Naive thymus-derived CD4-positive, alpha-beta T cell (primary cell): ENCODE measurements around the gene APELA. TPM values are rescaled to one million over a fixed set of nuclear protein-coding genes. Genes with fewer than 3 reads are reported as not detected.
"Not testable (repeated sequence)": the region's sequence is repeated elsewhere in the genome, so short reads cannot be mapped to it uniquely, and the experiment has no call there.

ENCODE experiments used
- ATAC-seq: fragments of 150-1000 bp; cut with Tn5 transposase; 2 replicates; pipeline ENCODE4 v1.10.0; 2021; ENCODE audit warnings: mild to moderate bottlenecking, moderate library complexity
- CTCF ChIA-PET: fragments of 350-600 bp; sonication (Branson Sonifier 250); formaldehyde crosslinking; loops from one replicate; lab custom pipeline; 2021; ENCODE audit warnings: antibody characterized with exemption; lab: Charles Lee
- POLR2A ChIA-PET: fragments of 350-600 bp; sonication (Branson Sonifier 250); formaldehyde crosslinking; loops from one replicate; lab custom pipeline; 2021; ENCODE audit warnings: antibody characterized with exemption, inconsistent platforms; lab: Charles Lee
- DNase-seq, 9 donors: peaks; one replicate each; pipeline versions ENCODE4 v3.0.0 to v3.0.0-alpha.2; 2020 to 2022; ENCODE audit warnings: mixed read lengths in 1 of 9
- H3K27ac ChIP-seq: one replicate; pipeline ENCODE4 v1.7.0; 2013; ENCODE audit warnings: mild to moderate bottlenecking, low read depth, low read length, moderate library complexity
- H3K27me3 ChIP-seq, 2 donors: one replicate each; pipeline ENCODE4 v1.7.0; 2013; ENCODE audit warnings: low read length in 2 of 2, mild to moderate bottlenecking in 2 of 2, moderate library complexity in 2 of 2; ENCODE audit not compliant: control insufficient read depth in 2 of 2, insufficient read depth in 2 of 2
- H3K36me3 ChIP-seq, 3 experiments: 1 replicate in 2 of 3; 2 replicates in 1 of 3; pipeline ENCODE4 v1.7.0; 2013; ENCODE audit warnings: low read length in 3 of 3, mild to moderate bottlenecking in 3 of 3, moderate library complexity in 1 of 3; ENCODE audit not compliant: insufficient read depth in 3 of 3, control insufficient read depth in 2 of 3
- H3K4me1 ChIP-seq, 2 donors: one replicate each; pipeline ENCODE4 v1.7.0; 2013; ENCODE audit warnings: low read length in 2 of 2, mild to moderate bottlenecking in 2 of 2, moderate library complexity in 1 of 2; ENCODE audit not compliant: control insufficient read depth in 2 of 2, insufficient read depth in 2 of 2
- H3K4me3 ChIP-seq: 2 replicates; pipeline ENCODE4 v1.7.0; 2013; ENCODE audit warnings: mild to moderate bottlenecking, low read length
- H3K9me3 ChIP-seq, 3 experiments: 1 replicate in 2 of 3; 2 replicates in 1 of 3; pipeline ENCODE4 v1.7.0; 2013; ENCODE audit warnings: low read length in 3 of 3; ENCODE audit not compliant: control insufficient read depth in 2 of 3
- H3K27ac Mint-ChIP-seq, 9 donors: one replicate each; pipeline ENCODE4 v1.8.0; 2020 to 2022; ENCODE audit warnings: mixed read lengths in 9 of 9, mild to moderate bottlenecking in 8 of 9, moderate library complexity in 5 of 9, inconsistent platforms in 2 of 9
- H3K27me3 Mint-ChIP-seq, 5 donors: one replicate each; pipeline ENCODE4 v1.8.0; 2021 to 2022; ENCODE audit warnings: mixed read lengths in 5 of 5, mild to moderate bottlenecking in 1 of 5
- H3K36me3 Mint-ChIP-seq, 5 donors: one replicate each; pipeline ENCODE4 v1.8.0; 2020 to 2022; ENCODE audit warnings: mixed read lengths in 5 of 5, mild to moderate bottlenecking in 3 of 5, inconsistent platforms in 1 of 5
- H3K4me1 Mint-ChIP-seq, 7 donors: one replicate each; pipeline ENCODE4 v1.8.0; 2020 to 2022; ENCODE audit warnings: mixed read lengths in 7 of 7, mild to moderate bottlenecking in 3 of 7, inconsistent platforms in 1 of 7
- H3K4me3 Mint-ChIP-seq, 10 donors: one replicate each; pipeline ENCODE4 v1.8.0; 2020 to 2022; ENCODE audit warnings: mild to moderate bottlenecking in 10 of 10, mixed read lengths in 10 of 10, moderate library complexity in 6 of 10, inconsistent platforms in 2 of 10
- H3K9me3 Mint-ChIP-seq, 11 donors: one replicate each; pipeline ENCODE4 v1.8.0; 2020 to 2022; ENCODE audit warnings: mixed read lengths in 11 of 11, mild to moderate bottlenecking in 4 of 11, inconsistent platforms in 1 of 11, moderate library complexity in 1 of 11
- intact Hi-C, 2 donors: fragments of 100-400 bp; cut with micrococcal nuclease; formaldehyde crosslinking; loops; one replicate each; pipeline ENCODE4 v1.15.1; 2023
- polyA plus RNA-seq, 2 donors: library from polyadenylated mRNA; unstranded; fragments of 300-500 nt; fragmentation: Illumina TruSeq; gene quantifications; one replicate each; pipeline ENCODE4 v1.2.3, GENCODE V29; 2021
- total RNA-seq, 6 experiments: library from RNA in 5 of 6; stranded (reverse) in 5 of 6; gene quantifications; 1 replicate in 5 of 6; 2 replicates in 1 of 6; pipeline ENCODE4 v1.2.3 and lab custom pipeline; 2021 to 2026

Gene APELA
- total and polyA plus RNA-seq, 7 experiments from 2014 or later = not detected

DNA sequence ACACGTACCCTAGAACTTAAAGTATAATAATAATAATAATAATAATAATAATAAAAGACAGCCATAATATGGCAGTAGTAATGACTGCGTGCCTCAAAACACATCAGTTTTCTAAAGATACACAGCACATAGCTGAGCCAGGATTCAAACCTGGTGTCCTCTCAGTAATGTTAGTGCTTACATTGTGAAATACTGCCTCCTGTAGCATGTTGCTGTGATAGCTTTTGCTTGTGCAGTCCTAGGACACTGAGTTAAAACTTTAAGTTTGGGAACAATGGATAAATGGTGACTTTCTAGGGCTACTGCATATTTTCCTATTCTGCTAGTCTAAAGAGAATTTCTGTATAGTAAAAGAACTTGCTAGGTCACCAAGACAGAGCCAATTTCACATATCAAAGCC lies 36.5 kb downstream of the APELA start:
- H3K4me1 ChIP-seq, H3K4me3 Mint-ChIP-seq, H3K4me1 Mint-ChIP-seq, H3K9me3 ChIP-seq, H3K4me3 ChIP-seq, intact Hi-C loops, H3K36me3 ChIP-seq, DNase-seq, H3K27ac ChIP-seq, H3K36me3 Mint-ChIP-seq, H3K9me3 Mint-ChIP-seq, ATAC-seq, POLR2A ChIA-PET, H3K27me3 Mint-ChIP-seq, CTCF ChIA-PET, H3K27ac Mint-ChIP-seq, H3K27me3 ChIP-seq: not testable (repeated sequence)

DNA sequence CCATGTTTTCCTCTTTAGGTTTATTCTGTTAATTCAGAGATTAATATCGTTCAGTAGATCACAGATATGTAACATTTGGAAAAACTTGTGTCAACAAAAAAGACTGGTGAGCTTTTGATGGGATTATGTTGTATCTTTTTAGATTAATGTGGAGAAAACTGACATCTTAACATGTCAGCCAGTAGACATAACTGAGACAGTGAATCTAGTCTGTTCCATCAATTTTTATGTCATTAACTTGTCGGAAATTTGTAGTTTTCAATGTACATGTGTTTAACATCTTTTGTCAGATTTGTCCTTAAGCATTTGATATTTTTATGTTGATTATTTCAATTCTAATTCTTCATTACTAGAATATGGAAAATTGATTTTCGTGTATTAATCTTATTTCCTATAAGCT lies 42.0 kb downstream of the APELA start:
- Histone ChIP-seq H3K36me3 (no peaks in the 10 kb centered on the region), H3K4me3 (no peak overlapping the region), H3K27ac (no peak overlapping the region), H3K4me1 (no peaks in the 10 kb centered on the region), H3K9me3 (no peaks in the 10 kb centered on the region), H3K27me3 (no peaks in the 10 kb centered on the region)
- ATAC-seq = no peak
- peaks cover 0 to 4% (median 0%) of the 10 kb centered on the region in 11 donors for H3K9me3 Mint-ChIP-seq
- H3K4me3 Mint-ChIP-seq = no peak overlapping the region
- no peaks in the 10 kb centered on the region for H3K36me3 Mint-ChIP-seq
- no peak overlapping the region for H3K27ac Mint-ChIP-seq
- intact Hi-C loops = no loop called here
- H3K27me3 Mint-ChIP-seq = peaks cover 0 to 7% (median 0%) of the 10 kb centered on the region in 5 donors
- CTCF ChIA-PET = no interaction called here
- no peaks in the 10 kb centered on the region for H3K4me1 Mint-ChIP-seq
- POLR2A ChIA-PET = no interaction called here
- DNase-seq = no peak

DNA sequence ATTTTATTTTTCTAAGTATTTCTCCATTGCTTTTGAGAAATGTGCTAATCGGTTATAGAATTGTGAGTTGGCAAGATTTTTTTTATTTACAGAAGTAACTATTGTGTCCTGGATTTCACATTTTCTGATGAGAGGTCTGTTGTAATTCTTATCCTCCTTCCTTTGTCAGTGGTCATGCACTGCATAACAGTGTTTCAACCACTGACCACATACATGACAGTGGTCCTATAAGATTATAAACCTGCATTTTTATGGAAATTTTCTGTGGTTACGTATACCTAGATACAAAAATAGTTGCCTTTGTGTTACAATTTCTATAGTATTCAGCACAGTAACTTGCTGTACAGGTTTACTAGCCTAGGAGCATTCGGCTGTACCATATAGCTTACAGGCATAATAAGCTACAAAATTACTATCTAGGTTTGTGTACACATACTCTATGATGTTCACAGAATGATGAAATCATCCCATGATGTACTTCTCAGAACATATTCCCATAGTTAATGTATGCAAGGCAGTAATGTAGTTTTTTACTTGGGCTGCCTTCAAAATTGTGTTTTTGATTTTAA lies 47.8 kb downstream of the APELA start:
- H3K4me3 ChIP-seq = no peak overlapping the region
- ATAC-seq (no peak), DNase-seq (no peak)
- H3K4me1 ChIP-seq = no peaks in the 10 kb centered on the region
- intact Hi-C loops = no loop called here
- H3K27me3 Mint-ChIP-seq = peaks cover 0 to 21% (median 9%) of the 10 kb centered on the region in 5 donors
- H3K9me3 ChIP-seq = no peaks in the 10 kb centered on the region
- H3K9me3 Mint-ChIP-seq = peaks cover 0 to 4% (median 0%) of the 10 kb centered on the region in 11 donors
- peaks cover 0 to 1% (median 0%) of the 10 kb centered on the region in 7 donors for H3K4me1 Mint-ChIP-seq
- ChIA-PET CTCF (no interaction called here), POLR2A (no interaction called here)
- no peak overlapping the region for H3K27ac ChIP-seq
- H3K27ac Mint-ChIP-seq = no peak overlapping the region
- H3K27me3 ChIP-seq = no peaks in the 10 kb centered on the region
- no peaks in the 10 kb centered on the region for H3K36me3 Mint-ChIP-seq
- no peak overlapping the region for H3K4me3 Mint-ChIP-seq
- H3K36me3 ChIP-seq = no peaks in the 10 kb centered on the region

DNA sequence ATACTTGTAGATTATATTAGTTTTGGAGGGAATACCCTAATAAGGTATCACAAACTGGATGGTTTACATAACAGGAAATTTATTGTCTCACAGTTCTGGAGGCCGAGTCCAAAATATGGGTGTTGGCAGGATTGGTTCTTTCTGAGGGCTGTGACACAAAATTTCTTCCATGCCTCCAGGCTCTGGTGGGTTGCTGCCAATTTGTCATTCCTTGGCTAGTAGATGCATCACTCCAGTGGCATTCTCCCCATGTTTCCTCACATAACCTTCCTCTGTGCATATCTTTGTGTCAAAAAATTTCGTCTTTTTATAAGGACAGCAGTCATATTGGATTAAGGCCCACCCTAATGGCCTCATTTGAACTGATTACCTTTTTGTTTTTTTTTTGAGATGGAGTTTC lies 49.3 kb downstream of the APELA start:
- no peaks in the 10 kb centered on the region for H3K4me1 ChIP-seq
- no peak overlapping the region for H3K4me3 ChIP-seq
- H3K9me3 ChIP-seq = no peaks in the 10 kb centered on the region
- no peak for DNase-seq
- no peak overlapping the region for H3K4me3 Mint-ChIP-seq
- POLR2A ChIA-PET = no interaction called here
- H3K27ac ChIP-seq = no peak overlapping the region
- peaks cover 0 to 33% (median 9%) of the 10 kb centered on the region in 5 donors for H3K27me3 Mint-ChIP-seq
- CTCF ChIA-PET = no interaction called here
- H3K27me3 ChIP-seq = no peaks in the 10 kb centered on the region
- no peak overlapping the region for H3K27ac Mint-ChIP-seq
- H3K9me3 Mint-ChIP-seq = peaks cover 0 to 5% (median 0%) of the 10 kb centered on the region in 11 donors
- no peak for ATAC-seq
- peaks cover 0 to 1% (median 0%) of the 10 kb centered on the region in 7 donors for H3K4me1 Mint-ChIP-seq
- H3K36me3 Mint-ChIP-seq = no peaks in the 10 kb centered on the region
- no peaks in the 10 kb centered on the region for H3K36me3 ChIP-seq
- intact Hi-C loops = no loop called here

DNA sequence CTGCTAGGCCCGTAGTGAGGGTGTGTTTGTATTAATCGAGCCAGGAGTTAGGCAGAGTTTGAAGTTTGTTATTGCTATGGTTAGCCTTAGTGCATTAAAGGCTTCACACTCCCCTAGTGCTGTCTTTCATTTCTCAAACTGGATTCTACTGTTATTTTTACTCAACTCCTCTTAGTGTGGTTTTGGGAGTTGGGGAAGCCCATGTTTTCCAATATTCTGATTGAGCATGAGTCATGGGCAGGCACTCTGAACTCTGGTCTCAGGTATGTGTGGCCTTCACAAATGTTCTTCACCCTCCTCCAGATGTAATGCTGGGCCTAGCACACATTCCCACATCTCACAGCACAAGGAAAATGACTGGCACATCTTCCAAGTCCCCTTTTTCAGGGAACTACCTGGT lies 50.1 kb downstream of the APELA start:
- H3K4me1 Mint-ChIP-seq, CTCF ChIA-PET: not testable (repeated sequence)
- H3K27me3 Mint-ChIP-seq = peaks cover 0 to 36% (median 9%) of the 10 kb centered on the region in 5 donors

DNA sequence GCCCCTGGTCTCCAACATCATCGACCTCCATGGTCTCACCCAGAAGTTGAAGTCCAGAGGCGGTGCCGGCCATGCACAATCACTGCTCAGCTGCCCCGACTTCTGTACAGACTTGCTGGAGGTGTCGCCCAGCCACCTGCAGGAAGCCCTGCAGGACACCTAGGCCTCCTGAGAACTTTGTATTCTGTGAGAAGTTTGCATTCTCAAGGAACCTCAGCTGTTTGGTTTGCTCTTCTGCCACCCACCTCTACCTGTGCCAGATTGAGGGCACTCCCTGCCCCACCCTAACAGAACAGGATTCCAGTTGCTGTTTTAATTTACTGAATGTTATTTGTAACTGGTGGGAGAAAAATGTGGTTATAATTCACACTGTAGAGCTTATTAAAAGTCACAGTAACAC lies 53.7 kb downstream of the APELA start:
- Histone ChIP-seq H3K27me3 (no peaks in the 10 kb centered on the region), H3K4me3 (no peak overlapping the region), H3K27ac (no peak overlapping the region), H3K36me3 (no peaks in the 10 kb centered on the region), H3K9me3 (no peaks in the 10 kb centered on the region), H3K4me1 (no peaks in the 10 kb centered on the region)
- ChIA-PET CTCF (interaction anchor here (0.6 kb wide), 1 partner anchor 809 kb away, joined by 5 read pairs; no protein-coding TSS in a partner anchor), POLR2A (no interaction called here)
- Mint-ChIP-seq H3K27me3 (peaks cover 0 to 51% (median 10%) of the 10 kb centered on the region in 5 donors), H3K9me3 (peaks cover 0 to 2% (median 0%) of the 10 kb centered on the region in 11 donors), H3K4me1 (peaks cover 0 to 1% (median 0%) of the 10 kb centered on the region in 7 donors), H3K27ac (no peak overlapping the region), H3K4me3 (no peak overlapping the region), H3K36me3 (no peaks in the 10 kb centered on the region)
- intact Hi-C loops = no loop called here
- no peak for ATAC-seq
- no peak for DNase-seq

More for the DNA sequence above, 50.1 kb downstream of the APELA start:
- H3K36me3 Mint-ChIP-seq, H3K9me3 Mint-ChIP-seq, H3K36me3 ChIP-seq, DNase-seq, H3K4me3 ChIP-seq, H3K4me3 Mint-ChIP-seq, H3K27ac ChIP-seq, H3K4me1 ChIP-seq, H3K27me3 ChIP-seq, POLR2A ChIA-PET, intact Hi-C loops, H3K9me3 ChIP-seq, ATAC-seq, H3K27ac Mint-ChIP-seq: not testable (repeated sequence)
